Neural cell (in vitro differentiated cells): ENCODE results near the gene LST1.

Source experiments
- EP300 ChIP-seq: fragments of 450-650 bp; conservative IDR thresholded peaks from 2 replicates; pipeline ENCODE4 v1.6.1; 2014; ENCODE audit warnings: antibody characterized with exemption, mild to moderate bottlenecking, moderate library complexity; ENCODE audit not compliant: poor library complexity, severe bottlenecking
- EZH2 ChIP-seq: fragments of 200-600, 300-800 bp; shearing (Covaris generic), sonication (generic); IDR thresholded peaks from 2 replicates; pipeline ENCODE4 v1.6.1; 2014; ENCODE audit warnings: antibody characterized with exemption, low read length, borderline replicate concordance, mild to moderate bottlenecking; ENCODE audit not compliant: insufficient read depth, poor library complexity, severe bottlenecking
- MXI1 ChIP-seq: fragments of 450-650 bp; conservative IDR thresholded peaks from 2 replicates; pipeline ENCODE4 v1.6.1; 2014; ENCODE audit warnings: antibody characterized with exemption, mild to moderate bottlenecking; ENCODE audit not compliant: poor library complexity, severe bottlenecking
- POLR2AphosphoS5 ChIP-seq: IDR thresholded peaks from 2 replicates; pipeline ENCODE4 v1.6.1; 2012
- RAD21 ChIP-seq: fragments of 450-650 bp; conservative IDR thresholded peaks from 2 replicates; pipeline ENCODE4 v1.6.1; 2014; ENCODE audit warnings: antibody characterized with exemption, mild to moderate bottlenecking, moderate library complexity
- SMC3 ChIP-seq: fragments of 450-650 bp; conservative IDR thresholded peaks from 2 replicates; pipeline ENCODE4 v1.6.1; 2014; ENCODE audit warnings: antibody characterized with exemption, mild to moderate bottlenecking, moderate library complexity; ENCODE audit not compliant: poor library complexity
- TAF1 ChIP-seq: IDR thresholded peaks from 2 replicates; pipeline ENCODE4 v1.6.1; 2012; ENCODE audit warnings: low read depth
- TF ChIP-seq, protein P1 (sequence below): IDR thresholded peaks from 2 replicates; pipeline ENCODE4 v1.6.1; 2012; ENCODE audit warnings: borderline replicate concordance
- TF ChIP-seq, protein P2 (sequence below): fragments of 450-650 bp; IDR thresholded peaks from 2 replicates; pipeline ENCODE4 v1.5.1; 2014; ENCODE audit warnings: antibody characterized with exemption, mild to moderate bottlenecking, moderate library complexity; ENCODE audit not compliant: poor library complexity, severe bottlenecking

DNA sequence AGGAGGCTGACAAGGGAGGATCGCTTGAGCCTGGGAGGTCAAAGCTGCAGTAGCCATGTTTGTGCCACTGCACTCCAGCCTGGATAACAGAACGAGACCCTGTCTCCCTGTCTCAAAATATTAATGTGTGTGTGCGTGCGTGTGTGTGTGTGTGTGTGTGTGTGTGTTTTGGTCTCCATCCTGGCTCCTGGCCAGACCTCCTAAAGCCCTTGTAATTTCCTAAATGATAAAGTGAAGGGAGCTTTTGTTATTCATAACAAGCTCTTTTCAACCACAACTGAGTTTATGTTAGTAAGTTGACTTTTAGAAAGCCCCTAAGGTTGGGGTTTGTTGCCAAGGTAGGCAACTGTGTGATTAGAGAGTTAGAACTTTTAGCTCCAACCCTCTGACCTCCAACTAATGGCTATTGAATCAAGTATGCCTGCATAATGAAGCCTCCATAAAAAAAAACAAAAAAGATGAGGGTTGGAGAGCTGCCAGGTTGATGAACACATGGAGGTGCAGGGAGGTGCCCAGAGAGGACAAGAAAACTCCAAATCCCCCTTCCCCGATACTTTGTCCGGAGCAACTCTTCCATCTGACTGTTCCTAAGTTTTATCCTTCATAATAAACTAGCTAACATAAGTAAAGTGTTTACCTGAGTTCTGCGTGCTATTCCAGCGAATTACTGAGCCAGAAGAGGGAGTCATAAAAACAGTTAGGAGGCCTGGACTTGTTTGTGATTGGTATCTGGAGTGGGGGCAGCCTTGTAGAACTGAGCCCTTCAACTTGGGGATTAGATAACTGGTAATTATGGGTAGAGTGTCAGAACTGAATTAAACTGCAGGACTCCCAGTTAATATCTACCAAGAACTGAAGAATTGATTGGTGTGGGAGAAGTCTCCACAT lies 23.7 kb downstream of the LST1 start:
- TF ChIP-seq, protein P1, sequence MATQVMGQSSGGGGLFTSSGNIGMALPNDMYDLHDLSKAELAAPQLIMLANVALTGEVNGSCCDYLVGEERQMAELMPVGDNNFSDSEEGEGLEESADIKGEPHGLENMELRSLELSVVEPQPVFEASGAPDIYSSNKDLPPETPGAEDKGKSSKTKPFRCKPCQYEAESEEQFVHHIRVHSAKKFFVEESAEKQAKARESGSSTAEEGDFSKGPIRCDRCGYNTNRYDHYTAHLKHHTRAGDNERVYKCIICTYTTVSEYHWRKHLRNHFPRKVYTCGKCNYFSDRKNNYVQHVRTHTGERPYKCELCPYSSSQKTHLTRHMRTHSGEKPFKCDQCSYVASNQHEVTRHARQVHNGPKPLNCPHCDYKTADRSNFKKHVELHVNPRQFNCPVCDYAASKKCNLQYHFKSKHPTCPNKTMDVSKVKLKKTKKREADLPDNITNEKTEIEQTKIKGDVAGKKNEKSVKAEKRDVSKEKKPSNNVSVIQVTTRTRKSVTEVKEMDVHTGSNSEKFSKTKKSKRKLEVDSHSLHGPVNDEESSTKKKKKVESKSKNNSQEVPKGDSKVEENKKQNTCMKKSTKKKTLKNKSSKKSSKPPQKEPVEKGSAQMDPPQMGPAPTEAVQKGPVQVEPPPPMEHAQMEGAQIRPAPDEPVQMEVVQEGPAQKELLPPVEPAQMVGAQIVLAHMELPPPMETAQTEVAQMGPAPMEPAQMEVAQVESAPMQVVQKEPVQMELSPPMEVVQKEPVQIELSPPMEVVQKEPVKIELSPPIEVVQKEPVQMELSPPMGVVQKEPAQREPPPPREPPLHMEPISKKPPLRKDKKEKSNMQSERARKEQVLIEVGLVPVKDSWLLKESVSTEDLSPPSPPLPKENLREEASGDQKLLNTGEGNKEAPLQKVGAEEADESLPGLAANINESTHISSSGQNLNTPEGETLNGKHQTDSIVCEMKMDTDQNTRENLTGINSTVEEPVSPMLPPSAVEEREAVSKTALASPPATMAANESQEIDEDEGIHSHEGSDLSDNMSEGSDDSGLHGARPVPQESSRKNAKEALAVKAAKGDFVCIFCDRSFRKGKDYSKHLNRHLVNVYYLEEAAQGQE = no peak
- TF ChIP-seq, protein P2, sequence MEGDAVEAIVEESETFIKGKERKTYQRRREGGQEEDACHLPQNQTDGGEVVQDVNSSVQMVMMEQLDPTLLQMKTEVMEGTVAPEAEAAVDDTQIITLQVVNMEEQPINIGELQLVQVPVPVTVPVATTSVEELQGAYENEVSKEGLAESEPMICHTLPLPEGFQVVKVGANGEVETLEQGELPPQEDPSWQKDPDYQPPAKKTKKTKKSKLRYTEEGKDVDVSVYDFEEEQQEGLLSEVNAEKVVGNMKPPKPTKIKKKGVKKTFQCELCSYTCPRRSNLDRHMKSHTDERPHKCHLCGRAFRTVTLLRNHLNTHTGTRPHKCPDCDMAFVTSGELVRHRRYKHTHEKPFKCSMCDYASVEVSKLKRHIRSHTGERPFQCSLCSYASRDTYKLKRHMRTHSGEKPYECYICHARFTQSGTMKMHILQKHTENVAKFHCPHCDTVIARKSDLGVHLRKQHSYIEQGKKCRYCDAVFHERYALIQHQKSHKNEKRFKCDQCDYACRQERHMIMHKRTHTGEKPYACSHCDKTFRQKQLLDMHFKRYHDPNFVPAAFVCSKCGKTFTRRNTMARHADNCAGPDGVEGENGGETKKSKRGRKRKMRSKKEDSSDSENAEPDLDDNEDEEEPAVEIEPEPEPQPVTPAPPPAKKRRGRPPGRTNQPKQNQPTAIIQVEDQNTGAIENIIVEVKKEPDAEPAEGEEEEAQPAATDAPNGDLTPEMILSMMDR = no peak
- TF ChIP-seq POLR2AphosphoS5 = no peak
- TF ChIP-seq SMC3 = no peak
- no peak for TF ChIP-seq TAF1
- no peak for TF ChIP-seq EZH2
- TF ChIP-seq EP300 = no peak
- TF ChIP-seq MXI1 = no peak
- no peak for TF ChIP-seq RAD21
